WERI-Rb-1 (cell line): ENCODE results near the gene RSL1D1.
A peak's percentile ranks its signal among the peaks of the same experiment; 100 is the strongest.

Experiments
- DNase-seq: peaks from one replicate; pipeline ENCODE4 v3.0.0-alpha.2; 2020
- H3K27ac ChIP-seq: fragments of 250-450 bp; sonication (Bioruptor Pico); 2 replicates; pipeline ENCODE4 v1.5.1; 2020; ENCODE audit warnings: mild to moderate bottlenecking, moderate library complexity
- H3K27me3 ChIP-seq: fragments of 250-450 bp; sonication (Bioruptor Pico); 2 replicates; pipeline ENCODE4 v1.5.1; 2021; ENCODE audit warnings: mild to moderate bottlenecking, low read depth, moderate library complexity; ENCODE audit not compliant: insufficient read depth, severe bottlenecking
- H3K36me3 ChIP-seq: fragments of 250-450 bp; sonication (Bioruptor Pico); 2 replicates; pipeline ENCODE4 v1.5.1; 2020; ENCODE audit warnings: mild to moderate bottlenecking, moderate library complexity
- H3K4me3 ChIP-seq: 2 replicates; pipeline ENCODE4 v1.5.1; 2011; ENCODE audit warnings: low read depth, mild to moderate bottlenecking, control low read depth, low read length
- H3K9me3 ChIP-seq: fragments of 250-450 bp; sonication (Bioruptor Pico); 2 replicates; pipeline ENCODE4 v1.5.1; 2021; ENCODE audit warnings: mild to moderate bottlenecking, moderate library complexity; ENCODE audit not compliant: severe bottlenecking
- CTCF ChIP-seq: IDR thresholded peaks from 2 replicates; pipeline ENCODE4 v1.5.1; 2011; ENCODE audit warnings: low read depth, mild to moderate bottlenecking, control low read depth, inconsistent platforms, low read length

The RSL1D1 gene

GRCh38 chr16:11851294-11852091 lies at the start of gene RSL1D1:
Gene RSL1D1 (minus strand): TSS chr16:11851542. CDS start chr16:11851512, 30 bp downstream.
- TF ChIP-seq CTCF = no peak
- peak; percentile 92 for DNase-seq
- Histone ChIP-seq H3K9me3 (no peaks in the 10 kb centered on the region), H3K36me3 (peaks cover 59% of the 10 kb centered on the region), H3K27ac (peak within 1 kb of the TSS; percentile 93), H3K4me3 (peak within 1 kb of the TSS; percentile 91), H3K27me3 (no peaks in the 10 kb centered on the region)

GRCh38 chr16:11901091-11901490 lies 49.7 kb upstream of the RSL1D1 start:
- Histone ChIP-seq H3K4me3 (no peak overlapping the region), H3K27me3 (no peaks in the 10 kb centered on the region), H3K27ac (no peak overlapping the region), H3K9me3 (no peaks in the 10 kb centered on the region), H3K36me3 (peaks cover 44% of the 10 kb centered on the region)
- DNase-seq = no peak
- no peak for TF ChIP-seq CTCF

- DNase-seq = no peak
- no peak for TF ChIP-seq CTCF
- Histone ChIP-seq H3K9me3 (no peaks in the 10 kb centered on the region), H3K27ac (no peak overlapping the region), H3K4me3 (no peak overlapping the region), H3K27me3 (no peaks in the 10 kb centered on the region), H3K36me3 (peaks cover 55% of the 10 kb centered on the region)
Measured at GRCh38 chr16:11896486-11897176, 45.3 kb upstream of the RSL1D1 start.

GRCh38 chr16:11893571-11893970 lies 42.2 kb upstream of the RSL1D1 start:
- Histone ChIP-seq H3K4me3 (no peak overlapping the region), H3K36me3 (peaks cover 73% of the 10 kb centered on the region), H3K9me3 (no peaks in the 10 kb centered on the region), H3K27ac (no peak overlapping the region), H3K27me3 (no peaks in the 10 kb centered on the region)
- no peak for DNase-seq
- TF ChIP-seq CTCF = no peak

- TF ChIP-seq CTCF = no peak
- Histone ChIP-seq H3K36me3 (peaks cover 77% of the 10 kb centered on the region), H3K9me3 (no peaks in the 10 kb centered on the region)
Measured at GRCh38 chr16:11892761-11893160, 41.4 kb upstream of the RSL1D1 start.

More at GRCh38 chr16:11892761-11893160, 41.4 kb upstream of the RSL1D1 start:
- no peak for DNase-seq
- Histone ChIP-seq H3K27ac (no peak overlapping the region), H3K4me3 (no peak overlapping the region), H3K27me3 (no peaks in the 10 kb centered on the region)
